DMS 273 treated with DMSO at 0.1 percent for 48 hours (cell line): ENCODE results near the gene CEACAM19.
A peak's percentile ranks its signal among the peaks of the same experiment; 100 is the strongest.
"Not testable (repeated sequence)": the region's sequence is repeated elsewhere in the genome, so short reads cannot be mapped to it uniquely, and the experiment has no call there.

Source experiments
- DNase-seq: peaks from one replicate; lab custom pipeline; 2025; lab: John Stamatoyannopoulos, UW

CEACAM19 gene

DNA sequence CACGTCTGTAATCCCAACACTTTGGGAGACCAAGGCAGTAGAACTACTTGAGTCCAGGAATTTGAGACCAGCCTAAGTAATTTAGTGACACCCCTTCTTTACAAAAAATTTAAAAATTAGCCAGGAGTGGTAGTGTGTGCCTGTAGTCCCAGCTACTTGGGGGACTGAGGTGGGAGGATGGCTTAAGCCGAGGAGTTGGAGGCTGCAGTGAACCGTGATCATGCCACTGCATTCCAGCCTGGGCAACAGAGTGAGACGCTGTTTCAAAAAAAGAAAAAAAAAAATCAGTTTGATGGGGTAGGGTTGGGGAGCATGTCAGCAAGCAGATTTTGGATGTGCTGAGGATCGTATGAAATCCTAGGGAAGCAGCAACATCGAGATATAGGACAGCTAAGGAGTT is 4.2 kb downstream of the CEACAM19 start:
- DNase-seq: no peak

DNA sequence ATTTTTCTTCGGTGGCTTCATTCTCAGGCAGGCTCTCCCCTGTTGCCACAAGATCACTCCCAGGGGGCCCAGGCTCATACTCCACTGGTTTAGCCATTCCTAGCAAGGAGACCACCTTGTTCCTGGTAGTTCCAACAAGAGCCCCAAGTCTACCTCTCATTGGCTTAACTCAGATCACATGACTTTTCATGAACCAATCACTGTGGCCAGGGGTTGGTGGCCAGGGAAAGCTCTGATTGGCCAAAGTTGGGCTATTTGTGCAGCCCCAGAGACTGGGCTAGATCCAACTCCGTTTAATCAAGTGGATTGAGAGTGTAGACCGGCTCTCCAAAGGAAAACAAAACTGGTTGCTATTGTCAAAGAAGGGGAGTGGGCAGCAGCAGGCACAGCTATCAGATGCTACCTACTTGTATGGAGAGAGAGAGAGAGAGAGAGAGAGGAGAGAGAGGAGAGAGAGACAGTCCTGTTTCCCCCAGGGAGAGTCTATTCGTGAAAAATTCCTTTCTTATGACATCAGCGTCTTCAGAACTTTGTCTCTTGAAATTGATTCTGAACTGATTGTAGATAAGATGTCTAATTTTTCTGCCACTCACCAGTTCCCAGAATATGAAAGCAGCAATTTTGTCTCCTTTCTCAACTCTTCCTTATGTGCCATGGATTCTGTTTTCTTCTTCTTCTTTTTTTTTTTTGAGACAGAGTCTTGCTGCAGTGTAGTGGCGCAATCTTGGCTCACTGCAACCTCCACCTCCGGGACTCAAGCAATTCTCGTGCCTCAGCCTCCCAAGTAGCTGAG is 5.9 kb downstream of the CEACAM19 start:
- peak; percentile 45 for DNase-seq

DNA sequence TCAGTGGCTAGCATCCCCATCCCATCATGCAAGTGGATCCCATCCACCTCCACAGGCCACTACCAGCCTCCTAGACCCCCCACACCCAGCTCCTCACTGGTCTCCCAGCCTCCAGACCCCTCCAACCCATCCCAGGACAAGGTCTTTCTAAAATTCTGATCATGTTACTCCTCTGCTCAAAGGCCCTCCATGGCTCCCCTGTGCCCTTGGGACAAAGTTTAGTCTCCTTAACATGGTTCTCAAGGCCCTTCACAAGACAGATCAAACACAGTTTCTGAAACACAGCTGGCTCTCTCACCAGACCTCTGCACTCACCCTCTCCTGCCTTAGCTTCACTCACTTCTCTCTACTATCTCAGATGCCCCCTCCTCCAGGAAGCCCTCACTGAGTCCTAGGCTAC is 9.3 kb downstream of the CEACAM19 start:
- no peak for DNase-seq

DNA sequence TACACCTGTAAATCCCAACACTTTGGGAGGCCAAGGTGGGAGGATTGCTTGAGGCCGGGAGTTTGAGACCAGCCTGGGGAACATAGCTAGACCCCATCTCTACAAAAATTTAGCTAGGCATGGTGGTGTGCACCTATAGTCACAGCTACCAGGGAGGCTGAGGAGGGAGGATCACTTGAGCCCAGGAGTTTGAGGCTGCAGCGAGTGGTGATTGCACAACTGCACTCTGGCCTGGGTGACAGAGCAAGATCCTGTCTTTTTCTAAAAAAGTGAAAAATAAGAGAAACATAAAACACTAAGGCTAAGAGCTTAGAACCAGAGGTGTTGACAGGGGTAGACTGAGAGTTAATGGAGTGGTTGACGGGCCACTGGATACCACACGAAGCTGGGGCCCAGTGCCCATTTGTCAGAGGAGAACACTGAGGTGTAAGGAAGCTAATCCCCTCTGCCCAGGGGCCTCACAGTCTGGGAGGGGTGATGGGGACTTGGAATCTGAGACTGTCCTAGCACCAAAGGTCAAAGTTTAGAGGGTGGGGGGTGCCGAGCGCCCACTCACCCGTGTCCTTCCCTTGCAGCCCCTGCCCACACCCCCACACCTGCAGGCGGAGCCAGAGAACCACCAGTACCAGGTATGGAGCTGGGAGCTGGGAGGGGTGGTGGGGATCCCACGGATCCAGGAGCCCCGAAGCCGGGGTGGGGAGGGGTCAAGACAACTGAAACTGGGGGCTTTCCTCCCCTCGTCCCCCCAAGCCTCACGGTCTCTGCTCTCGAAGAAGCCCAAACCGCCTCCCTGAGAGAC is 10.9 kb downstream of the CEACAM19 start:
- no peak for DNase-seq

DNA sequence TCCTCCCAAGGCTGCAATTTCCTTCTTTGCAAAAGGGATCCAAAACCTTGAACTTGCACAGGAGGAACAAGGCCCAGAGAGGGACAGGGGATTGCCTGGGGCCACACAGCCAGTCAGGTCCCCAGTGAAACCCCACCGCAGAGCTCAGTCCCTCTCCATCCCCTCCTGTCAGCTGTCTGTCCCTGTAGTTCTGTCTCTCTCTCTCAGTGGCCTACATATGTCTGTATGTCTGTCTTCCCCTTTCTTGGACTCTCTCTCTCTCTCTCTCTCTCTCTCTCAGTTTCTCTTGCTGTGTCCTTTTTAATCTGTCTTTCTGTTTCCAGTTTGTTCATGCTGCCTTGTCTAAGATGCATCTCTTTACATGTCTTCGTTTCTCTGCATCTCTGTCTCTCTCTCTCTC is 11.5 kb downstream of the CEACAM19 start:
- no peak for DNase-seq

DNA sequence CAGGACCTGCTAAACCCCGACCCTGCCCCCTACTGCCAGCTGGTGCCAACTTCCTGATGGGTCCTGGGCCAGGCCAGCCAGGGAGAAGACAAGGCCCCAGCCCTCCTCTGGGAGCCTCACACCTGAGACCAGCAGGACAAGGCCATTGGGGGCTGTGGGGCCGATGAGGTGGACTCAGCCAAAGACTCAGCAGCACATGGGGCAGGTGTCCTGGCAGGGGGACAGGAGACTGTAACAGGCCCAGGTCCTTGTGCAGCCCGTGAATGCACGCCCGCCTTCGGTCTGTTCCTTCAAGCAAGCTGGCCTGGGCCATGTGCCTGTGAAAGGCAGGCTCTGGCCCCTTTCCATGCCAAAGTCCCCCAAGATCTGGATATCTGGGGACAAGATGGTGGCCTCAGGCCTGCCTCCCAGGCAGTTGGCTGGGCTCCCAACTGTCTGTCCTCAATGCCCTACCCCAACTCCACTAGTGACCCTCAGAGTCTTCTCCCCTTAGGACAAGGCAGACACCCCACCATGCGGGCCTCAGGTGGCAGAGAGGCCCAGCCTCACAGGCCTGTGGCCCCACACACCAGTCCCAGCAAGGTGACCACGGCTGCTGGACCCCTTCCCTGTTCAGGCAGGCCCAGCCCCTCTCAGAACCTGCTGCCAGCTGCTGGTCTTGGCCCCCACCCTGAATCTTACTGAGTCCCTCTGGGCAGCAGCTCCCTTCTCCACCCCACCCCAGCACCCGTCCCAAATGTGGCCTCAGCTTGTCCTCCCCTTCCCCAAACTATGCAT is 12.3 kb downstream of the CEACAM19 start:
- DNase-seq: no peak

DNA sequence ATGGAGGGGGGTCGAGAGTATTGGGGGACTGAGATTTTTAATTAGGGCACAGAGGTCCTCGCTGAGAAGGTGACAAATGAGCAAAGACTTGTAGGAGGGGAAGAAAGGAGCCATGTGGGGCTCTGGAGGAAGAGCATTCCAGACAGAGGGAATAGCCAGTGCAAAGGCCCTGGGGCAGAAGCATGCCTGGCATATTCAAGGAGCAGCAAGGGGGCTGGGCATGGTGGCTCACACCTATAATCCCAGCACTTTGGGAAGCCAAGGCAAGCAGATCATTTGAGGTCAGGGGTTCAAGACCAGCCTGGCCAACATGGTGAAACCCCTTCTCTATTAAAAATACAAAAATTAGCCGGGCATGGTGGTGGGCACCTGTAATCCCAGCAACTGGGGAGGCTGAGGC is 13.1 kb downstream of the CEACAM19 start:
- not testable (repeated sequence) for DNase-seq

DNA sequence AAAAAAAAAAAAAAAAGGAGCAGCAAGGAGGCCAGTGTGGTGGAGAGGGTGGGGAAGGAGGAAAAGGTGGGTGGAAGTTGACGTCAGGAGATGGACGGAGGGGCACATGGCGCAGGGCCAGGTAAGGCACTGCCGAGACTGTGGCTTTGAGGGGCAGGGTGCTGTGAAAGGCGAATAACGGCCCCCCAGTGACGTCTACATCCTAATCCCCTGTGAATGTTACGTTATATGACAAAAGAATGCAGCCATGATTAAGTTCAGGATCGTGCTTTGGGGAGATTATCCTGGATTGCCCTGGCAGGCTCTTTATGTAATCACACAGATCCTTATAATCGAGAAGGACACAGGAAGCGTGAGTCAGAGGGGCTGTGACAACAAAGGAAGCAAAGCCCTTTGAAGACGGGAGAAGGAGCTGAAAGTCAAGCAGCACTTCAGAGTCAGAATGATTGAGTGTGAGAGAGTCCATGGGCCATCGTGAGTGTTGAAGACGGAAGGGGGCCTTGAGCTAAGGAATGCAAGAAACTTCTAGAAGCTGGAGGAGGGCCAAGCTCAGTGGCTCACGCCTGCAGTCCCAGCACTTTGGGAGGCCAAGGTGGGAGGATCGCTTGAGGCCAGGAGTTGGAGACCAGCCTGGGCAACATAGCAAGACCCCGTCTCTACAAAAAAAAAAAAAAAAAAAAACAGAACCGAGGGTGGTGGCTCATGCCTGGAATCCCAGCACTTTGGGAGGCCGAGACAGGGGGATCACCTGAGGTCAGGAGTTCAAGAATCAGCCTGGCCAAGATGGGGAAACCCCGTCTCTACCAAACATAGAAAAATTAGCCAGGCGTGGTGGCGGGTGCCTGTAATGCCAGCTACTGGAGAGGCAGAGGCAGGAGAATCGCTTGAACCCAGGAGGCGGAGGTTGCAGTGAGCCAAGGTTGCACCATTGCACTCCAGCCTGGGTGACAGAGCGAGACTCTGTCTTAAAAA is 13.9 kb downstream of the CEACAM19 start:
- no peak for DNase-seq

DNA sequence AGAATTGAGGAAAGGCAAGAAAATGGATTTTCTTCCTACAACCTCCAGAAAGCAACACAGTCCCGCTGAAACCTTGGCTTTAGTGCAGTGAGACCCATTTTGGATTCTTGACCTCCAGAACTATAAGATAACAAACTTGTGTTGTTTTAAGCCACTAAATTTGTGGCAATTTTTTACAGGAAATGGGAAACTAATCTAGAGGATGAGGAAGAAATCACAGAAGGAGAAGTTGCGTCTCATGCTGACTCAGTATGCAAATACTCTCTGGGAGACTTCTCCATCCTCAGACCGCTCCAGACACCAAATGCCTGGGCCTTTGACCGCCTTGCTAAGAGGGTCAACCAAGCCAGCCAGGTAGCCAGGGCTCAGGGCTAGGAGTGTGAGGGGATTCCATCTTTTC is 14.6 kb downstream of the CEACAM19 start:
- no peak for DNase-seq

DNA sequence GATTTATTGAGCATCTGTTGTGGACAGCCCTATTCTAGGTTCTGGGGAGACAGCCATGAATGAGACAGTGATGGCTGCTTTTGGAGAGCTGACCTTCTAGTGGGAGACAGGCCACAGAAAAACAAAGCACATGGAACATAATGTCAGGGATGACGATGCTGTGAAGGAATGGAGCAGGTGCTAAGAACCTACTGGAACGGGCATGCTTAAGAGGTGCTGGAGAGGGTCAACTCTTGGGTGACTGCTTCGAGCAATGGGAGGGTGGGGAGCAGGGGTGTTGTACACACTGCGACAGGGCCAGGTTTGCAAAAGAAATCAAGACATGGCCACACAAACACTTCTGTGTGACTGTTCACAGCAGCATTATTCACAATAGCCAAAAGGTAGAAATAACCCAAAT is 15.6 kb downstream of the CEACAM19 start:
- DNase-seq: no peak

DNA sequence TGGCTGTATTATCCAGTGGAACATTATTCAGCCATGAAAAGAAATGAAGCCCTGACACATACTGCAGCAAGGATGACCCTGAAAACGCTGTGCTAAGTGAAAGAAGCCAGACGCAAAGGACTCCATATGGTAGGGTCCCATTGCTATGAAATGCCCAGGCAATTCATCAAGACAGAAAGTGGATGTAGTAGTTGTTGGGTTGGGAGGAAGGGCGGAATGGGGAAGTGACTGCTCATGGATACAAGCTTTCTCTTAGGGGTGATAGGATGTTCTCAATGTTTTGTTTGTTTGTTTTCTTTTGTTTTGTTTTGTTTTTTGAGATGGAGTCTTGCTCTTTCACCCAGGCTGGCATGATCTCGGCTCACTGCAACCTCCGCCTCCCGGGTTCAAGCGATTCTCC is 16.6 kb downstream of the CEACAM19 start:
- no peak for DNase-seq

DNA sequence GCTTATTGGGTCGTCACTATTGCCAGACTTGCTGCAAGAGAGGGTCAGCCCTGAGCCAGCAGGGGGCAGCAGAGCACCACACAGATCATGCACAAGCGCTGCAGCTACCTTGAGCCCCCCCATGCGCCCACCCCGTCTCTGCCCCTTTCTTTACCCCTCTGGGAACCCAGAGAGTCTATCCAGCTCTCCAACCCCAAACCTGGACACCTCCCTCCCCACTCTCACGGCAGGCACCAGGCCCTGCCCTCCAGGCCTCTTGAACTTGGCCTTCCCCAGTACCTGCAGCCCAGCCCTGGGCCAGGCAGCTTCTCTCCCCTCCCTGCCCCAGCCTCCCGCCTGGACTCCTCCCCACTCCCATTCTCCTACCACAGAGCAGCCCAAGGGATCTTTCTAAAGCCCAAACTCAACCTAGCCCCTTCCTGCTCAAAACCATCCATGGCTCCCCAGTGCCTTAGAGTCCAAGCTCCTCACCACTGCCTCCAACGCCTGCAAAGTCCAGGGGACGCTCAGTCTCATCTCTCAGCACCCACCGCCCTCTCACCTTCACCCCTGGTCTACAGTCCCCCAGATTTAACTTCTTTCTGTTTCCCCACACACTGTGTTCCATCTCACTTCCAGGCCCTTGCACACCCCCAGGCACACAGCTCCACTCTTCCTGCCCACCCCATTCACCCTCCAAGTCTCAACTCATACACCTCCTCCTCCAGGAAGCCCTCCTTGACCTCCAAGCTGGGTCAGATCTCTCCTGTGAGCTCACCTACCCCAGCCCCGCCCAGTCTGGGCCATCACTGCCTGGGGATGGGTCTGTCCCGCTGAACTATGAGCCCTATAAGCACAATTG is 18.2 kb downstream of the CEACAM19 start:
- peak; percentile 23 for DNase-seq

DNA sequence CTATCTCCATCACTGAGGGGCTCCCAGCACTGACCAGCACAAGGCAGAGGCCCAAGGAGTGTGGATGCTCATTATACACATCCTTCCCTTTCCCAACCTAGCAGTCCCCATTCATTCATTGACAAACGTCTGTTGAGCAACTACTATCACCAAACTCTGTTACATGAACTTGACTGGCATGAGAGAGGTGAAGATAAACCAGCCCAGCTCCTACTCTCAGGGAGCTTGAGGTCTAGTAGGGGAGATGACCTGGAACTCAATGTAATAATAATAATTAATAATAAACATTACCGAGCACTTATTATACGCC is 18.8 kb downstream of the CEACAM19 start:
- no peak for DNase-seq

DNA sequence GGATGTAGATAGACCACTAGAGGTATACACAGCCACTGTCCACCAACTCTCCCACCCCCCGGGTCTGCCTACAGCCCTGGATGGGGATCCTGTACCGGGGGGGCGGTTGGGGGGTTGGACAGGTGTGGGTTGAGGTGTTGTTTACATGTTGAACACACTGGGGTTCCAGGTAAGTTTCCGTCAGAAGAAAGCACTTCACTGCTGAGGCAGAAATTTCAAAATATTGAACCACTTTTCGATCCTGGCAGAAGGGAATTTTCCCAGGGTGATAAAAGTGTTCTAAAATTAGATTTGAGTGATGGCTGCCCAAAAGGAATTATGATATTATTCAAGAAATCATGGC is 21.1 kb downstream of the CEACAM19 start:
- no peak for DNase-seq

DNA sequence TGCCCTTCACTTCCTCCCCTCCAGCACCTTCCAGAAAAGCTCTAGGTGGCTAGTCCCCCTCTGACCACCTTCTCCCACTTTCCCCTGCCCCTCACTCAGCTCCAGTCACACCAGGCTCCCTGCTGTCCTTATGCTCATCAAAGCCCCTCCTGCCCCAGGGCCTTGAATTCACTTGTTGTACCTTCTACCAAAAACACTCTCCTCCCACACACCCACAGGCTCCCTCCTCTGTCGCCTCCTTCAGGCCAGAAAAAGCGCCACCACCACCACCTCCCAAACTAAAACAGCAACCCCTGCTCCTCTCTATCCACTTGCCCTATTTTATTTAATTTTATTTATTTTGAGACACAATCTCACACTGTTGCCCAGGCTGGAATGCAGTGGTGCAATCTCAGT is 22.9 kb downstream of the CEACAM19 start:
- DNase-seq: no peak

DNA sequence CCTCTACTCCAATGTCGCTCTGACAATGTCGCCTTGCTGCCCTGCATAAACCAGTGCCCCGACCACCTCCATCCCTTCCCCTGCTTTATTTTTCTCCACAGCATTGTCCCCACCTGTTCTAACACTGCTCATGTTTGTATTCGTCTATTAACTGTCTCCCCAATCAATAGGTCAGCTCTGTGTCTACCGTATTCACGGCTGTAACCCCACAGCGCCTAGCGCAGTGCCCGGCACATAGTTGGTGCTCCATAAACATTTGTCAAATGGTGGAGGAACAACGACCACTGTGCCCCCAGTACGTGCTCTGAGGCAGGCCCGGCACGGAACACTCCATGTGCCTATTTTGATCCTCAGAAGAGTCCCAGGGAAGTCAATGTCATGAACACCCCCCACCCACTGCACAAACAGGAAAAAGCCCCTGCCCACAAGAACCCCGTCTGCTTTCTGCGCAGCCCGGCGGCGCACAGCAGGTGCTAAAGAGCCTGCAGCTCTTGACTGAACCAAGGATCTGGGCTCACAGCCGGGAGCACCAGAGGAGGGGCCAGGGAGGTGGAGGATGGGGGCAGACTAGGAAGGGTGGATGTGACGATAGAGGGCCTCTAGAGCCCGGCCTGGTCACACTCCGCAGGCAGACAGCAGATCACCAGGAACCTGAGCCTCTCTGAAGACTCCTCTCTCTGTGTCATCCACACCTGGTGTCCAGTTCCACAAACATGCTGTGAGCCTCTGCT is 25.8 kb downstream of the CEACAM19 start:
- no peak for DNase-seq

DNA sequence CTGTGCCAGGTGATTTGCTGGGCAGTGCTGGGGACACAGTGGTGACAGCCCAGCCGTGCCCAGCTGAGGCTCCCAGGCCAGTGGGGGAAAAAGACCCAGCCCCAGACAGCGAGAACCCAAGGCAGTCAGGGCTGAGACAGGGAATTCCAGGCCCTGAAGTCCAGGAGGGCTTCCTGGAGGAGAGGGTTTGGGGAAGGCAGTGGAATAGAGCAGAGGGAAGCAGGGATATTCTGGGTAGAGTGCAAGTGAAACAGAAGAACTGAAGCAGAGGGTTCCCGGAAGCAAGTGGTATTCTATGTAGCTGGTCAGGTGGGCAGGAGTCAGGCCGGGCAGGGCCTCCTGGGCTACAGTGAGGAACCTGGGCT is 26.4 kb downstream of the CEACAM19 start:
- no peak for DNase-seq

DNA sequence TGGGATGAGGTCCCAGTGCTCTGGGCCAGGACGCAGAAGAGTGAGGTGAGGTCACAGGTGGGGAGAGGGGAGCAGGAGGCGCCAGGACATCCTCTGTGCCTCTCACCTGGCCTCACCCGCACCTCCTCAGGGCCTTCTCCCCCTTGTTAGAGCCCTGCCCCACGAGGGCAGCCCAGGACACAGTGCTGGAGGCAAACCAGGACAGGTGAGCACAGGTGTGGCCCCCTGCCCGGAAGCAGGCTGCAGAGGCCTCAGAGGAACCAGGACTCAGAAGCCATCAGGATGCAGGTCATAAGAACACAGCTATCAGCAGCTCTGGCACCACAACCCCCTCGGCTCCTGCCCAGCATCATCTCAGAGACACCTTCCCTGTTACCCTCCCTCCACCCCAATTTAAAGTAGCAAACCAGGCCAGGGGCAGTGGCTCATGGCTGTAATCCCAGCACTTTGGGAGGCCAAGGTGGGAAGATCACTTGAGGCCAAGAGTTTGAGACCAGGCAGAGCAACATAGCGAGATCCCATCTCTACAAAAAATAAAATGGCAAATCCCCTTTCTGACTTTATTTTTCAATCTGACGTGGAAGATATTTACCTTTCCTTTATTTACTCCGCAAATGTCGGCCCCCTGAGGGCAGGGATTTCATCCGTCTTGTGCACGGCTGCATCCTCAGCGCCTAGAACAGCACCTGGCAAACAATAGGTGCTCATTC is 27.4 kb downstream of the CEACAM19 start, which contains the start of gene CEACAM16:
Gene CEACAM16, plus strand, starts transcription at position 660 of the 710 bp plus-strand sequence. CDS start 2,306 bp downstream, outside the sequence.
- no peak for DNase-seq

DNA sequence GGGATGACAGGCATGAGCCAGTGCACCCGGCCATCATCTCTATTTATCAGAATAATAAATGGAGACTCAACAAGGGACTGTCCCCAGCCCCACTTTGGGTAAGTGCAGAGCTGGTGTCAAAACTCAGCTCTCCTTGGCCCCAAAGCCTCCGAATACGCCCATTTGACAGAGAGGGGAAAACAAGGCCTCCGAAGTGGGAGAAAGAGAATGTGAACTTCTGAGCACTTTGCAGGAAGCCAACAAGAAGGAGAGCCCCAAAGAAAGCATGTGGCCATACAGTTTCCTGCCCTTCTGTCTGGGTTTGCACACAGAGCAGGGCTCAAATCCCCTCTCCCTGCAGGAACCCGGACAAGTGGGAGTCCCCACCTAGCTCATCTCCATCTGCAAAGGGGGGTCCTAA is 29.3 kb downstream of the CEACAM19 start:
- DNase-seq: no peak
